NCI-H2107 treated with DMSO at 0.1 percent for 48 hours (cell line): ENCODE results near the gene NUP98.
"Not testable (repeated sequence)": the region's sequence is repeated elsewhere in the genome, so short reads cannot be mapped to it uniquely, and the experiment has no call there.

Experiments
- DNase-seq: peaks from one replicate; lab custom pipeline; 2025; ENCODE audit not compliant: unreplicated experiment; lab: John Stamatoyannopoulos, UW

The NUP98 gene

DNA sequence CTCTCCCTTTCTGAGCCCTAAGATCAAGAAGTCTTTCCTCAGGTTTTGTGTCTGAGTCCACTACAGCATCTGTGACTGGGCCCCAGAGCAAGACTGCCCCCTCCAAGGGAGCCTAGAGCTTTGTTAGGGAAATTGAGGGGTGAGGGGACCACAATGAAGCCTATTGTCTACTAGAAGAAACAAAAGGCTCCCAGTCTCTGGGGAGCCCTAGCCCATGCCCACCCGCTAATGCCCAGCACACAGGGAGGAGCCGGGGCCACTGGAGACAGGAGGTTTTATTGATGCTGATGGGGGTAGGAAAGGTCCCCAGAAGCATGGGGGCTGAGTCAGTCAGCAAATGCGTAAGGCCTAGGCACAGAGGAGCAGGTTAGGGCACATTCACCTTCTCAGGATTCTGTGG, 29.4 kb upstream of the NUP98 start:
- DNase-seq: no peak

DNA sequence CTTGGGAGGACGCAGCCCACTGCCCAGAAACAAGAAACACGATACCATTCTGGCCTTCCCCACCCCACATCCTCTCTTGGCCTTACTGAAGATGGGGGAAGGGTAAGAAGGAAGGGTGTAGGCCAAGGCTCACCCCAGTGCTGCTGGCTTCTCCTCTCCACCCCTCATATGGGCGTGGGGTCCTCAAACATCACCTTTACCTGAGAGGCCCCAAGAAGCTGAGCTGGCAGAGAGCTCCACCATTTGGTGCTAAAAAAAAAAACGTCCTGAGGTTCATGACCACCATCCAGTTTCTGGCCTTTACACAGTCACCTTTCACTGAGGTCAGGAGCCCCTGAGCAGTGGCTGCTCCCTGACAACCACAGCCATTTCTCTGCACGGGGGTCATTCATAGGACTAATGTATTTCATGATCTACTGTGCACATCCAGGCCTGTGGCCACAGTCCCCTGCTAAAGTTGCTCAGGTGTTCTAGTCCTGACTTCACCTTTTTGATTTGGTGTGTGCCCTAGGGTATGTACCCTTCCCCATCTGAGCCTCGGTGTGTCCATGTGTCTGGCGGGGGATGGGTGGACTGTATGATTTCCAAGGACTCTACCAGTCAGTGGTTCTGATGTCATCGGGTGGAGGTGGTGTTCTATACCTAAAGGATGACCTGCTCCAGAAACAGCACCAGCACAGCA, 28.3 kb upstream of the NUP98 start:
- DNase-seq: no peak

DNA sequence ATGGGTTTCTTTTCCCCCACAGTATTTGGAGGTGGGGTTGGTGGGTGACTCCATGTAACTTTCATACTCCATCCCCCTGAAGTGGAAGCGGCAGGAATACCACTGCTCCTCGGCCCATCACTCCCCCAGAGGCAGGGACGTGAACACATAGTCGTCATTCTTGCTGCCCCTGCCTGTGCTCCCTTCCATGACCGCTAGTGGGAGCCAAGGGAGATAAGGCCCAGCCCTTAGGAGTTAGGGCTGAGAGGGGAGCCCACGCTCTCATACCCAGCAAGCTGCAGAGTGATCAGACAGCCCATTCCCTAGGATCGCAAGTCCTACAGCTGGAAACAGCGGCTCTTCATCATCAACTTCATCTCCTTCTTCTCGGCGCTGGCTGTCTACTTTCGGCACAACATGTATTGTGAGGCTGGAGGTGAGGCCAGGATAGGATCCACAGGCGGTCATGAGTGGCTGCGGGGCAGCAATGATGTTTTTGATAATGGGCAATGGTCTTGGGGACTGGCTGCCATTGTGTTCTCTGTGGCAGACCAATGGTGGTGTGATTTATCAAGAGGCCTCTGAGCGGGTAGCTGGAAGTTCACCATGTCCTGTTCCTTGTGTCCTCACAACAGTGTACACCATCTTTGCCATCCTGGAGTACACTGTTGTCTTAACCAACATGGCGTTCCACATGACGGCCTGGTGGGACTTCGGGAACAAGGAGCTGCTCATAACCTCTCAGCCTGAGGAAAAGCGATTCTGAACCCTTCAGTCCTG, 27.5 kb upstream of the NUP98 start:
- DNase-seq: no peak

DNA sequence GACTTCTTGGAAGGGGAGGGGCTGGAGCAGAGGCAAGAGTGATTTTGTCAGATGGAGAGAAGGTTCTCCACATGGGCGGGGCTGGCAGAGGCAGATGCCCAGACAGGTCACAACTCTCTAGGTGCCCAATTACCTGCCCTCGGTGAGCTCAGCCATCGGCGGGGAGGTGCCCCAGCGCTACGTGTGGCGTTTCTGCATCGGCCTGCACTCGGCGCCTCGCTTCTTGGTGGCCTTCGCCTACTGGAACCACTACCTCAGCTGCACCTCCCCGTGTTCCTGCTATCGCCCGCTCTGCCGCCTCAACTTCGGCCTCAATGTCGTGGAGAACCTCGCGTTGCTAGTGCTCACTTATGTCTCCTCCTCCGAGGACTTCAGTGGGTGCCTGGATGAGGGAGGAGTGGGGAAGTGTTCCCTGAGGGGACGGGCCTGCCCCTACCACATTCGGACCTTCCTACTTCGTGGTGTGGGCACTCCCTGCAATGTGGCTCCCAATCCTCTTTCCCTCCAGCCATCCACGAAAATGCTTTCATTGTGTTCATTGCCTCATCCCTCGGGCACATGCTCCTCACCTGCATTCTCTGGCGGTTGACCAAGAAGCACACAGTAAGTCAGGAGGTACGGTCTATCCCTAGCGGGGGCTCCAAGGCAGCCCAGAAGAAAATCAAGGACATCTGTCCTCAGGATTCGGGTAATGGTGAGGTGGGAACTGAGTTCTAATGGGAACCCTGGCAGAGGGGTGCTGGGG, 26.6 kb upstream of the NUP98 start:
- no peak for DNase-seq

DNA sequence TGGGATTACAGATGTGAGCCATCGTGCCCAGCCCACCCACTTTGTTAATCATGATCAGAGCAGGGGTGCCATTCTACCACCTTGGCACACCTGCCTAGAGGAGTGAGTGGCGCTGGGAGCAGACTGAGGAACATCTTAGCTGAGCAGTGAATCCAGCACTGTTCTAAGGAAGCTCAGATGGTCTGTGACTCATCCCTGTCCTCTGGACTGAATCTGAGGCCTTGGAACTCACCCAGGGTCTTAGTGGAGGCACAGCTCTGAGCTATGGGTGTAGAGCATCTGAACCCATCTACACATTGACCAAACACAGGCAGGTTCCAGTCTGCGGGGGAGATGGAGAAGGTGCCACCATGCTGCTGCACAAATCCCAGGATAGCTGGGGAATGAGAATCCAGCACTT, 25.9 kb upstream of the NUP98 start:
- no peak for DNase-seq

DNA sequence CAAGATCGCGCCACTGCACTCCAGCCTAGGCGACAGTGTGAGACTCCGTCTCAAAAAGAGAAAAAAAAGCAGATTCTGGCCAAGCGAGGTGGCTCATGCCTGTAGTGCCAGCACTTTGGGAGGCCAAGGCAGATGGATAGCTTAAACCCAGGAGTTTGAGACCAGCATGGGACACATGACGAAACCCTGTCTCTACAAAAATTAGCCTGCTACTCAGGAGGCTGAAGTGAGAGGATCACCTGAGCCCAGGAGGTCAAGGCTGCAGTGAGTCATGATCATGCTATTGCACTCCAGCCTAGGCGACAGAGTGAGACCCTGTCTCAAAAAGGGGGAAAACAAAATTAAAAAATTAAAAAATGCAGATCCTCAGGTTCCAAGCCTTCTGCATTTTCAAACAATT, 25.0 kb upstream of the NUP98 start:
- no peak for DNase-seq

DNA sequence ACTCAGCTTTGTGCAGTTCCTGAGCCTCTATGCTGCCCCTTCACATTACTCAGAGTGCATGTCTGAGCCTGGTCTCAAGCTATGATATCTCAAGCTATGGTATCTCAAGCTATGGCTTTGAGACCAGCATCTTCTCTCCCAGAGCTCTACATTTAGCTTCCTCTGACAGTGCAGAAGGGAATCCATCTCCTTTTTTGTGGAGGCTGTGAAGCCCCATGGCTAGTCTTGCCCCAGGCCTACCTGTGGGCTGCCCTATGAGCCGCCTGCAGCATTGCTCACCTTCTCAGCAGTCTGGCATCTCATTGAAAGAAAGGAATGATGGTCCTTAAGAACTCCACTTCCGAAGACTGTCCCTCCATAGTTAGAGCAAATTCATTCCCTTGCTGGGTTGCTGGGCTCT, 23.6 kb upstream of the NUP98 start:
- no peak for DNase-seq

DNA sequence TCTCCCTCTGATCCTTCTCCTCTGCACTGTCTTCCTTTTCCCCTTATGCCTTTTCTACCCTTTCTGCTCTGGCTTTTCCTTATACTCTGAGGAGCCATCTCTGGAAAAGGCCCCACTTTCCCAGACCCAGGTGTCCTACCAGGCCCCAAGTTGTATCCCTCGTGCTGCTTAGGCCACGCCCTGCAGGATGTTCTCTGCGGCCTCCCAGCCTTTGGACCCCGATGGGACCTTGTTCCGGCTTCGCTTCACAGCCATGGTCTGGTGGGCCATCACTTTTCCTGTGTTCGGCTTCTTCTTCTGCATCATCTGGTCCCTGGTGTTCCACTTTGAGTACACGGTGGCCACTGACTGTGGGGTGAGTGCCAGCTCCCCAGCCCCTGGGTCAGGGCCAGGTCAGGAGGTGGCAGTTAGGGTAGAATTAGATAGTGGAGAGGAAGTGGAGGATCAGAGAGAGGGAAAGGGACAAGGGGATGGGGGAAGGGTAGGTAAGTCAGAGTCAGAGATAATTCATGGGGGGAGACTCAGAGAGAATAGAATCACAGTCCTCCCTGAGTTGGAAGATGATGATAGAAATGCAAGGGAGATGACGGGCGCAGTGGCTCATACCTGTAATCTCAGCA, 19.9 kb upstream of the NUP98 start:
- DNase-seq: no peak

DNA sequence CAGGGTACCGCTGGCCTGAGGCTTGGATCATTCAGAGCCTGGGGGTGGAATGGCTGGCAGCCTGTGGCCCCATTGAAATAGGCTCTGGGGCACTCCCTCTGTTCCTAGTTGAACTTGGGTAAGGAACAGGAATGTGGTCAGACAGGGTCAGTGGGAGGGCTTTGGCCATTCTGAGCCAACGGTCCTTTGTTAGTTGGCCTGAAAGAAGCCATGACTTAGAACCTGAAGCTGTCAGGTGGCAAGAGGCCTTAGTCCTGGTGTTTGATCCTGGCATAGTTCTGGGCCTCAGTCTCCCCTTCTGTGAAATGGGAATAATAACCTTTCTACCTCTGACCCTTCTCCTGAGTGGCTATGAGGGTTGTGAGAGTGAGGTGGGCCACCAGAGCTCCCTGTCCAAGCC, 19.3 kb upstream of the NUP98 start:
- no peak for DNase-seq

DNA sequence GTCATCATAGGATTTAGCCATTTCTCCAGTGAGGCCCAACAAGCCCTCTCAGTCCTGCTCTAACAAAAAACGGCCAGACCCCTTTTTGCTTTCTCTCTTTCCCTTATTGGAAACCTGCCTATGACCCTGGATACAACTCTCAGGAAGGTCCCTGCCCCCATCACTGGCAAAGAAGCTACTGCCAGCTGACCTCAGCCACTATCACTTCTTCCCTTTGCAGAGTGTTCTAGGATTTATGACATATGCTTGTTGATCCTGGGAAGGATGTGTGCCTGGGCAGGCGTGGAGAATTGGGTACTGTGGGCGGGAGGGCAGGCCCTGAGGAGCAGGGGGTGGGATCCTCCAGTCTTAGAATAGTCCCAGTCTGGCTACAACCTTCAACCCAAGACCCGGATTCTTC, 18.5 kb upstream of the NUP98 start:
- DNase-seq: no peak

DNA sequence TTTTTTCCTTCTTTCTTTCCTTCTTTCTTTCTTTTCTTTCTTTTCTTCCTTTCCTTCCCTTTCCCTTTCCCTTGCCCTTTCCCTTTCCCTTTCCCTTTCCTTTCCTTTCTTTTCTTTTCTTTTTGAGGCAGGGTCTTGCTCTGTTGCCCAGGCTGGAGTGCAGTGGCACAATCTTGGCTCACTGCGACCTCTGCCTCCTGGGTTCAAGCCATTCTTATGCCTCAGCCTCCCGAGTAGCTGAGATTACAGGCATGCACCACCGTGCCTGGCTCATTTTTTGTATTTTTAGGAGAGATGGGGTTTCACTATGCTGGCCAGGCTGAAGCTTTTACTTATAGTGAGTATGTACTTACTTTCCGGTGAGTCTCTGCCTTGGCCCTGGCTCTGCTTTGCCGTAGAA, 17.5 kb upstream of the NUP98 start:
- not testable (repeated sequence) for DNase-seq

DNA sequence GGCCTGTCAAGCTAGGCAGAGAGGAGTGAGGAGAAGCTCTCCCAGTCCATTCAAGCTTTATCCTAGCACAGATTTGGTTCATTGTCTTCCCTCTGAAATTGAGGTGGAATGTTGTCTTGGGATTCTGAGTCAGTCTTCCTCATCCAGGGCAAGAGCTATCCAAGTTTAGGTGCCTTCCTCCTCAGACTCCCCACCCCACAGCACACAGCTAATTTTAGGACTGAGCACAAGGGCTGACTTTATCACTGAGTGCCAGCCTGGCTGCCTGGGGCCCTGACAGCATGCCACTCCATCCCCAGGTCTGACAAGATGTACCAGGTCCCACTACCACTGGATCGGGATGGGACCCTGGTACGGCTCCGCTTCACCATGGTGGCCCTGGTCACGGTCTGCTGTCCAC, 13.6 kb upstream of the NUP98 start:
- DNase-seq: no peak

DNA sequence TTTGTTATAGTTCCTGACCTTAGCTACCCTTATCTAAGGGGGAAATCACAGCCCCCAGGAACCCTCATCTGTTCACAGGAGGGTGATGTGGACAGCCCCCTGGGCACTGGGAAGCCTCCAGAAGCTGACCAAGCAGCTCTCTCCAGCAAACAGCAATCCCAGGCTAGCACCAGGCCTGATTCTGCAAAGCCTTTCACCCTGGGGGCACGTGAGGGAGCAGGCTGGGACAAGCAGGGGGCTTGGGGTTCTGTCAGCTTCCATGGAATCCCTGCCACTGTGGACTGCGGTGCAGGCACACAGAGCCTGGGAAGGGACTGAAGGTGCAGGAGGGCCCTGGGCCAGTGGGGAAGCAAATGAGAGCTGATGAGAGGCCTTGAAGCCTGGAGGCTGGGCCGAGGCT, 13.1 kb upstream of the NUP98 start:
- DNase-seq: no peak

DNA sequence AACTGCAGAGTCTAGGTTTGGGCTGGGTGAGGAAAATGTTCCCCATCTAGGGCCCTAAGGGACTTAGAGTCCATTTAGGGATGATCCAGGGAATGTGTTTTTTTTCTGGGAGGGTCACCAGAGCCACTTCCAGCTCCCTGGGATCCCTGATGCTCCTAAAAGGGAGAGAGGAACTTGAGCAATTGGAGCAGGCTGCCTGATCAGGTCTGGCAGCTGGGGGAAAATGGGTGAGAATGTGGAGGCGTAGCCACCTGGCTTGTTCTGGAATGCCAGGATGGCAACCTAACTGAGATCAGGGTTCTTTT, 12.2 kb upstream of the NUP98 start:
- no peak for DNase-seq

DNA sequence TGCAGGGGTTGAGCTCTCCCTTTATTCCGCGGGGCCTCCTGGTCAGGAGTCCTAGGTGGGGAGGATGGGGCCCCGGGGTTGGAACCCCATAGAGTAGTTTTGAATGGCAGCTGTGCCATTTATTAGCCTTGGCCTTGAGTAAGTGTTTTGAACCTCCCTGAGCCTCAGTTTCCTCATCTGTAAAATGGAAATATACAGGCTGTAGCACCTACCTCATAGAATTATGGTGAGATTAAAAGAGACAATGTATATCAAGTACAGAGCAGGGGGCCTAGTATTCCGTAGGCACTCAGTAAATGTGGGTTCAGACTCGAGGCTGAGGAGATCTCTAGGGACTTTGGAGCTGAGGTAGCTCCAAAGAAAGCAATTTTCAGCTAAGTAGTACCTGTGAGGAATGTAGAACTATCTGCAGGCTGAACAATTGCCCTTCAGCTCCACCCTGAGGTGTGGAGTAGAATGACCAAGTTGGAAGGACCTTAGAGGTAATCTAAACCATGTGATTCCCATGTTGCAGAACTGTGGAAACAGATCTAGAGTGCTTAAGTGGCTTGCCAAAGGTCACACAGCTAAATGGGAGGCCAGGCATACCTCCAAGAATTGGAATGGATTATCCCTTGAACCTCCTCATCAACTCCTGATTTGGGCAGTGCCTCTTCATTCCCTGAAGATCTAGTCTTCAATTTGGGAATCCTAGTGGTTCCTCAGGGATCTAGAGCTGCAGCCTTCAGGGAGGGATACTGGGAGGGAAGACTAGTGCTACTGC, 11.7 kb upstream of the NUP98 start:
- DNase-seq: peak; percentile 21

DNA sequence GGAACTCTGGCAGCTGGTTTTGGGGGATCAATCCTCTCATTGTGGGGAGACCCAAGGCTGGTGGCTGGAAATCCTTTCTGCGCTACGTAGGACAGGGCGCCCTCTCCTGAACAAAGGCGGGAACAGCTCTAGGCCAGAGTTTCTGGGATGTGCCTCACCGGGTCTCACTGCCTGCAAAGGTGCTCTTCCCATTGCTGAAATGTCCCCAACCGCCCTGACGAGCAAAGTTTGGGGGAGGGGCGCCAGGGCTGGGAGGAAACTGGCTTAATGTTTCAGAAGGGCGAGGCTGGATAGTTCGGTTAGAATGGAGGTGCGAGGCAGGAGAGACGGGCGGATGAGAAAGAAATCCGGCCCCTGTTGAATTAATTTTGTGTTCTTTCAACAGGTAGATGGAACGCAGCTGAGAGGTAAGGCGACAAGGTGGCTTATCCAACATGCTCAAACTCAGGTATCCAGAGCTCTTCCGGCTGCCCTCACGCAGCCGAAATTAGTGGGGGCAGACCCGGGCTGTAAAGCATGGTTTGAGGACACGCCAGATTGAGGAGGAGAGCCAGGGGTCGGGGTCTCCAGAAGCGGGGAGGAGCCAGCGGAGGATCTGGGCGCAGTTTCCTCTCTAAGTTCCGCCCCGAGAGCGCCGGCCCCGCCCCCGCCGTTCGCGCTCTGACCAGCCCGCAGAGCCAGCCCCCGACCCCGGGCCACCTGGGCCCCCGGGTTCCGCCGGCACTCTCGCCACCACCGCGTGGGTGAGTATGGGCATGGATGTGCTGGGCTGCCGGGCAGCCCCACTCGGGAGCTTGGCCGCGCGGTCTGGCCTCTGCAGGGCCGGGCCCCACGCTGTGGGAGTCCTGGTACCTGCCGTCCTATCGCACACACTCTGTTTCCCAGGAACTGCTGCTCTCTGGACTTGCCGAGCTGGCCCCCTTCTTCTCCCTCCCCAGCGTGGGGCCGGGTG, 10.8 kb upstream of the NUP98 start, which contains the start of gene PGAP2:
TSS of gene PGAP2 (plus strand) at position 652 of the 952 bp plus-strand sequence. CDS start 2,700 bp downstream, outside the sequence.
- peak; percentile 53 for DNase-seq

DNA sequence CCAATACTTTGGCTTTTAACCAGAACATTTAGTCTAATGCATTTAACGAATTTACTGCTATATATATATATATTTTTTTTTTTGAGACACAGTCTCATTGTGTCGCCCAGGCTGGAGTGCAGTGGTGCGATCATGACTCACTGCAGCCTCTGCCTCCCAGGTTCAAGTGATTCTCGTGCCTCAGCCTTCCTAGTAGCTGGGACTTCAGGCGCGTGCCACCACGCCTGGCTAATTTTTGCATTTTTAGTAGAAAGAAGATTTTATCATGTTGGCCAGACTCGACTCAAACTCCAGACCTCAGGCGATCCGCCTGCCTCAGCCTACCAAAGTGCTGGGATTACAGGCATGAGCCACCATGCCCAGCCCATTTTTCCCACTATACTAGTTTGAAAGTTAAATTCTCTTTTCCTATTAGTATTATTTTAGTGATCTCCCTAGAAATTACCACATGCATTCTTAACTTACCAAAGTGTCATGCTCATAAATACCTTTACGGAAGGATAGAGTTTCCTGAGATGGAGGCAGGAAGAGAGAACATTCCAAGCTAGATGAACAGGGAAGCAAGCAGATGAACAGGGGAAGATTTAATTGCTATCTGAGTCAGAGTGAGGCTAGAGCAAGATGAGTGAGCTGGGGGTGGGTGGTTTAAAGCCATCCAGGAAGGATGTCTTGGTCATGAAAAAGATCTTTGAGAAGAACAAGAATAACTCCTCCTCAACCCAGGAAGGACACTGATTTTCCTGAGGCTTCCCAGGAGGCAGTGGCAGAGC, 6.6 kb upstream of the NUP98 start:
- DNase-seq: no peak

DNA sequence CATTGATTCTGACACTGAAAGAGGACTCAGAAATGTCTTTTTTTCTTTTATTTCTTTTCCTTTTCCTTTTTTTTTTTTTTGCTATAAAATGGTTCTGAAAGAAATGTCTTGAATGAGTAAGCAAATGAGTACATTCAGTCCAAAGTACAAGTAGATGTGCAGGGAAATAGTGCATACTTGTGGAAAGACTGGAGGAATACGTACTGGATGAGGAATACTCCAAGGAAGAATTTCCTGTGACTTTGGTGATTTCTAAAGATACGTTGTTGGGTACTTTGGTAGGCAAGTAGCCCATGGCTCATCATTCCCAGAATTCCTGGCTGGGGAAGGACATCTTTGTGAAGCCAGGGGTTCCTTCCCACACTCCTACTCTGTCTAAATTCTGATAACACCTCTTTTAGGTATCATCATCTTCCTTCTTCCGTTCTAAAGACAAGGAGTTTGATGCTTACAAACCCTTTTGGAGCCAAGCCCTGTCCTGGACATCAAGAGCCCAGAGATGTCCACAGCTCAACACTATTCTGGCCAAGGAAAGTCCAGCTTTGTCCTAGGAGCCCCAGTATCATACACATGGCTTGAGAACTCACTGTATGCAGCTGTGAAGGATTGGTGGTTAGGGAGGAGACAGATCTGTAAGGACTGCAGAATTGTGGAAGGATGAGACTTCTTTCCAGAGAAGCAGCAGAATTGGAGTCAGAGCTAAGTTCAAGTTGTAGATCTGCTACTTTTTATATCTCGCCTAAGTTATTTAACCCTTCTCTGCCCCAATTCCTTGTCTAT, 4.8 kb upstream of the NUP98 start:
- no peak for DNase-seq
